Mononuclear cell (primary cell): ENCODE measurements around the gene TGDS. TPM values are rescaled to one million over a fixed set of nuclear protein-coding genes. Genes with fewer than 3 reads are reported as not detected.
"Not testable (repeated sequence)": the region's sequence is repeated elsewhere in the genome, so short reads cannot be mapped to it uniquely, and the experiment has no call there.

Source experiments
- H3K27me3 ChIP-seq: 2 replicates; pipeline ENCODE4 v1.6.0; 2011; ENCODE audit warnings: low read length, control low read depth; ENCODE audit not compliant: insufficient read depth
- H3K4me1 ChIP-seq: 2 replicates; pipeline ENCODE4 v1.5.1; 2011; ENCODE audit warnings: mild to moderate bottlenecking, low read length, control low read depth; ENCODE audit not compliant: insufficient read depth
- H3K4me3 ChIP-seq: 2 replicates; pipeline ENCODE4 v1.5.1; 2011; ENCODE audit warnings: mild to moderate bottlenecking, low read length, moderate library complexity
- H3K9me3 ChIP-seq: 2 replicates; pipeline ENCODE4 v1.5.1; 2011; ENCODE audit warnings: low read depth, mild to moderate bottlenecking, control low read depth, low read length
- total RNA-seq: library from RNA; depleted of rRNA; stranded (reverse); fragments of >200 nt; gene quantifications from one replicate; pipeline ENCODE4 v1.2.3, GENCODE V29; 2012

Gene TGDS
- total RNA-seq, 1 donor = 5.5 TPM

DNA sequence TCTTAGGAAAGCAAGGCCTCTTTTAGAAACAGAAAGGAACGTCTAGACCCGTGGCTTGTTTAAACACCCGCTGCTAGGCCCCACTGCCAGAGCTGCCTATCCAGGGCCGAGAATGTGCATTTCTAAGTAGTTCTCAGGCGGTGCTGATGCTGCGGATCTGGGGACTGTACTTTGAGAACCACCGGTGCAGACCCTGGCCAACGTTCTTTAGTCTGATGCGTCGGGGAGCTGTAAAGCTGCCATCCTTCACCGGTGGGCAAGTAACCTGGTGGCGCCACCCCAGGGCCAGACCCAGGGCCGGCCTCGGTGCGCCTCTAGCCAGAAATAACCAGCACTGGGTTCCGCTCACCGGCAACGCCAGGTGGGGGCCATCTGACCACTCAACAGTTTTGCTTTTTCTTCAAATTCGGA is 47.1 kb downstream of the TGDS start:
- Histone ChIP-seq H3K9me3 (no peaks in the 10 kb centered on the region), H3K4me3 (peak overlapping the region; percentile 73), H3K27me3 (no peaks in the 10 kb centered on the region), H3K4me1 (peaks cover 11% of the 10 kb centered on the region)

GRCh38 chr13:94548382-94548781 is 47.6 kb downstream of the TGDS start:
- no peaks in the 10 kb centered on the region for H3K9me3 ChIP-seq
- peaks cover 11% of the 10 kb centered on the region for H3K4me1 ChIP-seq

GRCh38 chr13:94546061-94546839 is 49.7 kb downstream of the TGDS start:
- Histone ChIP-seq H3K4me3 (no peak overlapping the region), H3K9me3 (no peaks in the 10 kb centered on the region)

More at GRCh38 chr13:94548382-94548781, 47.6 kb downstream of the TGDS start:
- H3K27me3 ChIP-seq = no peaks in the 10 kb centered on the region
- H3K4me3 ChIP-seq = peak overlapping the region; percentile 73

DNA sequence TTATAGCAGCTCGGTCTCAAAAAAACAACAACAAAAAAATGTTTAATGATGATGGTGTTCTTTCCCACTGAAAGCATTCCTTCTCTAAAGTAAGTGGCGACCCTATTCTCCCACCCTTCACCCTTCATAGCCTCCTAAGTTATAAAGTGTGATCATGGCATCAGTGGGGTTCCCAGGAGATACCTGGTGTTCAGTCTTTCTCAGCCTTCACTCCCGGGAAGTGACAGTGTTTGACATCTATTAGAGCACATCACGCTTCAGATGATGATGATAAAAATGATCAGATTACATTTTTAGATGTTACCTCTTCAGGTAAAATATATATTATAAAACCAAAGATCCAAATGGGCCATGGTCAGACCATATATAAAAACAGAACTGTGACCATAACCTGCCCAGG is 51.0 kb downstream of the TGDS start:
- no peaks in the 10 kb centered on the region for H3K27me3 ChIP-seq
- no peaks in the 10 kb centered on the region for H3K9me3 ChIP-seq
- H3K4me3 ChIP-seq = no peak overlapping the region
- H3K4me1 ChIP-seq = peaks cover 11% of the 10 kb centered on the region

More at GRCh38 chr13:94546061-94546839, 49.7 kb downstream of the TGDS start:
- Histone ChIP-seq H3K27me3 (no peaks in the 10 kb centered on the region), H3K4me1 (peaks cover 11% of the 10 kb centered on the region)

DNA sequence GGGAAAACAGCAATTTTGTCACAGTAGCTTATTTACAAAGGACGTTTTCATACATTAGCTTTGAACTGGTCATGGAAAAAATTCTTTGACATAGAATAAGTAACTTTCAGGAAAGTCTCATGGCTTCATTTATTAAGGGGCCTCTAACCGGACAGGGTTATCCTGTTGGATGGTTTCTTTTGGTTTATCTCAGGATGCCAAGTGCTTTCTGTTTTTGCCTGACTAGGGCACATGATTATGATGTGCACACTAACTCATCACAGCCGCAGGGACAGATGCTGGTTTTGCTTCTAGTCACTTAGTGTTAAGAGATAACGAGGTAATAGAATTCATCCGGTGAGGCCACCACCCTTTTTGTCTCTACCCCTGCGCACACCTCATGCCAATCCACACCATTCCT is 53.0 kb downstream of the TGDS start:
- no peaks in the 10 kb centered on the region for H3K27me3 ChIP-seq
- no peaks in the 10 kb centered on the region for H3K4me1 ChIP-seq

GRCh38 chr13:94537740-94538630 is 58.0 kb downstream of the TGDS start:
- Histone ChIP-seq H3K4me1 (no peaks in the 10 kb centered on the region), H3K9me3 (no peaks in the 10 kb centered on the region), H3K4me3 (no peak overlapping the region), H3K27me3 (no peaks in the 10 kb centered on the region)

More for the DNA sequence above, 53.0 kb downstream of the TGDS start:
- Histone ChIP-seq H3K9me3 (no peaks in the 10 kb centered on the region), H3K4me3 (no peak overlapping the region)

GRCh38 chr13:94535775-94536174 is 60.2 kb downstream of the TGDS start:
- Histone ChIP-seq H3K4me1 (no peaks in the 10 kb centered on the region), H3K4me3 (no peak overlapping the region), H3K9me3 (no peaks in the 10 kb centered on the region), H3K27me3 (no peaks in the 10 kb centered on the region)

DNA sequence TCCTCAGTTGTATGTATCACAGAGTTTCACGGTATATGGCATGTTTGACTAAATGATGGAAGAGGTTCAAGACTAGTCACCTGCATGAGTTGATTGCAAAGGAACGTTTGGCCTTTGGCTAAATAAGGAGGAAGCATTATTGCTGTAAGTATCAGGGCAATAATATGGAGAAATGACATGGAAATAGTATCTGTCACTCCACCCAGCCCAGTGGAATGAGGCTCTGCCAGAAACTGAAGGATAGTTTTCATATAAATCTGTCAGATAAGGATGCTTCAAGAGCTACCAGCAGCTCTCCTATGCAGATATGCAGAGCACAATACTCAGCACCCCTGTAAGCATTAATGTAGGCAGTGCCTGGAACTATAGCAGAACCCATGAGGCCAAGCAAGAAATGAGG is 60.7 kb downstream of the TGDS start:
- Histone ChIP-seq H3K27me3 (no peaks in the 10 kb centered on the region), H3K9me3 (no peaks in the 10 kb centered on the region), H3K4me1 (no peaks in the 10 kb centered on the region), H3K4me3 (no peak overlapping the region)

- H3K4me3 ChIP-seq = no peak overlapping the region
- no peaks in the 10 kb centered on the region for H3K9me3 ChIP-seq
- no peaks in the 10 kb centered on the region for H3K27me3 ChIP-seq
- H3K4me1 ChIP-seq = no peaks in the 10 kb centered on the region
These were observed 61.8 kb downstream of the TGDS start for GRCh38 chr13:94534166-94534565.

GRCh38 chr13:94532278-94532677 is 63.7 kb downstream of the TGDS start:
- not testable (repeated sequence) for H3K4me3 ChIP-seq, H3K27me3 ChIP-seq, H3K4me1 ChIP-seq, H3K9me3 ChIP-seq

DNA sequence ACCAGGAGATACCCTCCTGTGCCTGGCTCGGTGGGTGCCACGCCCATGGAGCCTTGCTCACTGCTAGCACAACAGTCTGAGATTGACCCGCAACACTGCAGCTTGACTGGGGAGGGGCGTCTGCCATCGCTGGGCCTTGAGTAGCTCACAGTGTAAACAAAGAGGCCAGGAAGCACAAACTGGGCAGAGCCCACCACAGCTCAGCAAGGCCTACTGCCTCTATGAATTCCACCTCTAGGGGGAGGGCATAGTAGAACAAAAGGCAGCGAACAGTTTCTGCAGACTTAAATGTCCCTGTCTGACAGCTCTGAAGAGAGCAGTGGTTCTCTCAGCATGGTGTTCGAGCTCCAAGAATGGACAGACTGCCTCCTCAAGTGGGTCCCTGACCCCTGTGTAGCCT is 69.0 kb downstream of the TGDS start:
- H3K4me3 ChIP-seq, H3K4me1 ChIP-seq, H3K9me3 ChIP-seq: not testable (repeated sequence)

GRCh38 chr13:94525781-94526180 is 70.2 kb downstream of the TGDS start:
- no peaks in the 10 kb centered on the region for H3K4me1 ChIP-seq
- no peak overlapping the region for H3K4me3 ChIP-seq
- H3K27me3 ChIP-seq = no peaks in the 10 kb centered on the region
- H3K9me3 ChIP-seq = no peaks in the 10 kb centered on the region

More for the DNA sequence above, 69.0 kb downstream of the TGDS start:
- H3K27me3 ChIP-seq = not testable (repeated sequence)

- no peaks in the 10 kb centered on the region for H3K4me1 ChIP-seq
- H3K9me3 ChIP-seq = no peaks in the 10 kb centered on the region
These were observed 71.5 kb downstream of the TGDS start for GRCh38 chr13:94524407-94524806.

More at GRCh38 chr13:94524407-94524806, 71.5 kb downstream of the TGDS start:
- Histone ChIP-seq H3K27me3 (no peaks in the 10 kb centered on the region), H3K4me3 (no peak overlapping the region)
